H1 (cell line): ENCODE measurements around the gene VENTX. TPM values are rescaled to one million over a fixed set of nuclear protein-coding genes. Genes with fewer than 3 reads are reported as not detected.

Source experiments
- CTBP2 ChIP-seq: IDR thresholded peaks from 2 replicates; pipeline ENCODE4 v1.7.0; 2011; ENCODE audit warnings: borderline replicate concordance, mild to moderate bottlenecking, moderate library complexity, mixed read lengths, low read length; ENCODE audit not compliant: insufficient read depth, insufficient read length
- EP300 ChIP-seq, 2 experiments: IDR thresholded peaks; 1 replicate in 1 of 2; 2 replicates in 1 of 2; pipeline ENCODE4 v1.6.1; 2011 to 2012; ENCODE audit warnings: low read depth in 2 of 2, low read length in 2 of 2, mild to moderate bottlenecking in 2 of 2, borderline replicate concordance in 1 of 2, inconsistent platforms in 1 of 2, moderate library complexity in 1 of 2
- SIN3A ChIP-seq, 2 experiments: IDR thresholded peaks in 1 of 2; conservative IDR thresholded peaks in 1 of 2; 2 replicates each; pipeline ENCODE4 v1.6.1; 2011 to 2012; ENCODE audit warnings: low read length in 2 of 2, improper control_type of control experiment in 1 of 2, low read depth in 1 of 2, mild to moderate bottlenecking in 1 of 2
- SP2 ChIP-seq: IDR thresholded peaks from 2 replicates; pipeline ENCODE4 v1.6.1; 2012; ENCODE audit warnings: mild to moderate bottlenecking, low read length, inconsistent platforms
- SP4 ChIP-seq: IDR thresholded peaks from 2 replicates; pipeline ENCODE4 v1.6.1; 2012; ENCODE audit warnings: low read length, inconsistent platforms
- TBP ChIP-seq: IDR thresholded peaks from 2 replicates; pipeline ENCODE4 v1.6.1; 2011; ENCODE audit warnings: low read depth, low read length, improper control_type of control experiment
- polyA plus RNA-seq, 7 experiments: library from polyadenylated mRNA; depleted of rRNA in 3 of 7; stranded (reverse) in 5 of 7; unstranded in 2 of 7; fragments of >200 nt in 5 of 7; fragments of 200-250 nt in 2 of 7; gene quantifications; 1 replicate in 5 of 7; 2 replicates in 1 of 7; 4 replicates in 1 of 7; pipeline versions ENCODE4 v1.2.1 to v1.2.3, GENCODE V29; 2011 to 2013; ENCODE audit warnings: missing spikeins in 2 of 7, mixed read lengths in 2 of 7
- total RNA-seq: library from RNA; stranded (reverse); fragmentation: NEBNext Ultra II Directional; extraction: Animal tissue kit (Norgen Biotek cat#: 25700); gene quantifications from 2 replicates; pipeline ENCODE4 v1.2.1, GENCODE V29; 2021
- TF ChIP-seq, protein P1 (sequence below): fragments of 300-600 bp; sonication (generic); IDR thresholded peaks from 2 replicates; pipeline ENCODE4 v1.7.1; 2012; ENCODE audit warnings: low read length, moderate library complexity, mild to moderate bottlenecking, inconsistent platforms; ENCODE audit not compliant: insufficient replicate concordance

Gene VENTX
- total and polyA plus RNA-seq, 2 of the 8 experiments (the other 6 are each of a cell fraction or from before 2014, with no cell fraction given): 5.6 TPM

DNA sequence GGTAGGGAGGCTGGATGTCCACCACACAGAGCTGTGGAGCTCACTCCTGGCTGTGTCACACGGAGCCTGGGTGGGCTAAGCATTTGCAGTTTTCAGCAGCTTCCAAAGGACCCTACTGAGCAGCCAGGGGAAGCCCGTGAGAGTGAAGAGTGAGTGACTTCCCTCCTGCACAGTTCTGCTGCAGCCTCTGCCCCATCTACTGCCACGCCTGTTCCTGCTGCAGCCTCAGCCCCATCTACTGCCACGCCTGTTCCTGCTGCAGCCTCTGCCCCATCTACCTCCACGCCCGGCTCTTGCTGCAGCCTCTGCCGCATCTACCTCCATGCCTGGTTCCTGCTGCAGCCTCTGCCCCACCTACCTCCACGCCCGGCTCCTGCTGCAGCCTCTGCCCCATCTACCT is 26.8 kb downstream of the VENTX start (continued):
- TF ChIP-seq, protein P1, sequence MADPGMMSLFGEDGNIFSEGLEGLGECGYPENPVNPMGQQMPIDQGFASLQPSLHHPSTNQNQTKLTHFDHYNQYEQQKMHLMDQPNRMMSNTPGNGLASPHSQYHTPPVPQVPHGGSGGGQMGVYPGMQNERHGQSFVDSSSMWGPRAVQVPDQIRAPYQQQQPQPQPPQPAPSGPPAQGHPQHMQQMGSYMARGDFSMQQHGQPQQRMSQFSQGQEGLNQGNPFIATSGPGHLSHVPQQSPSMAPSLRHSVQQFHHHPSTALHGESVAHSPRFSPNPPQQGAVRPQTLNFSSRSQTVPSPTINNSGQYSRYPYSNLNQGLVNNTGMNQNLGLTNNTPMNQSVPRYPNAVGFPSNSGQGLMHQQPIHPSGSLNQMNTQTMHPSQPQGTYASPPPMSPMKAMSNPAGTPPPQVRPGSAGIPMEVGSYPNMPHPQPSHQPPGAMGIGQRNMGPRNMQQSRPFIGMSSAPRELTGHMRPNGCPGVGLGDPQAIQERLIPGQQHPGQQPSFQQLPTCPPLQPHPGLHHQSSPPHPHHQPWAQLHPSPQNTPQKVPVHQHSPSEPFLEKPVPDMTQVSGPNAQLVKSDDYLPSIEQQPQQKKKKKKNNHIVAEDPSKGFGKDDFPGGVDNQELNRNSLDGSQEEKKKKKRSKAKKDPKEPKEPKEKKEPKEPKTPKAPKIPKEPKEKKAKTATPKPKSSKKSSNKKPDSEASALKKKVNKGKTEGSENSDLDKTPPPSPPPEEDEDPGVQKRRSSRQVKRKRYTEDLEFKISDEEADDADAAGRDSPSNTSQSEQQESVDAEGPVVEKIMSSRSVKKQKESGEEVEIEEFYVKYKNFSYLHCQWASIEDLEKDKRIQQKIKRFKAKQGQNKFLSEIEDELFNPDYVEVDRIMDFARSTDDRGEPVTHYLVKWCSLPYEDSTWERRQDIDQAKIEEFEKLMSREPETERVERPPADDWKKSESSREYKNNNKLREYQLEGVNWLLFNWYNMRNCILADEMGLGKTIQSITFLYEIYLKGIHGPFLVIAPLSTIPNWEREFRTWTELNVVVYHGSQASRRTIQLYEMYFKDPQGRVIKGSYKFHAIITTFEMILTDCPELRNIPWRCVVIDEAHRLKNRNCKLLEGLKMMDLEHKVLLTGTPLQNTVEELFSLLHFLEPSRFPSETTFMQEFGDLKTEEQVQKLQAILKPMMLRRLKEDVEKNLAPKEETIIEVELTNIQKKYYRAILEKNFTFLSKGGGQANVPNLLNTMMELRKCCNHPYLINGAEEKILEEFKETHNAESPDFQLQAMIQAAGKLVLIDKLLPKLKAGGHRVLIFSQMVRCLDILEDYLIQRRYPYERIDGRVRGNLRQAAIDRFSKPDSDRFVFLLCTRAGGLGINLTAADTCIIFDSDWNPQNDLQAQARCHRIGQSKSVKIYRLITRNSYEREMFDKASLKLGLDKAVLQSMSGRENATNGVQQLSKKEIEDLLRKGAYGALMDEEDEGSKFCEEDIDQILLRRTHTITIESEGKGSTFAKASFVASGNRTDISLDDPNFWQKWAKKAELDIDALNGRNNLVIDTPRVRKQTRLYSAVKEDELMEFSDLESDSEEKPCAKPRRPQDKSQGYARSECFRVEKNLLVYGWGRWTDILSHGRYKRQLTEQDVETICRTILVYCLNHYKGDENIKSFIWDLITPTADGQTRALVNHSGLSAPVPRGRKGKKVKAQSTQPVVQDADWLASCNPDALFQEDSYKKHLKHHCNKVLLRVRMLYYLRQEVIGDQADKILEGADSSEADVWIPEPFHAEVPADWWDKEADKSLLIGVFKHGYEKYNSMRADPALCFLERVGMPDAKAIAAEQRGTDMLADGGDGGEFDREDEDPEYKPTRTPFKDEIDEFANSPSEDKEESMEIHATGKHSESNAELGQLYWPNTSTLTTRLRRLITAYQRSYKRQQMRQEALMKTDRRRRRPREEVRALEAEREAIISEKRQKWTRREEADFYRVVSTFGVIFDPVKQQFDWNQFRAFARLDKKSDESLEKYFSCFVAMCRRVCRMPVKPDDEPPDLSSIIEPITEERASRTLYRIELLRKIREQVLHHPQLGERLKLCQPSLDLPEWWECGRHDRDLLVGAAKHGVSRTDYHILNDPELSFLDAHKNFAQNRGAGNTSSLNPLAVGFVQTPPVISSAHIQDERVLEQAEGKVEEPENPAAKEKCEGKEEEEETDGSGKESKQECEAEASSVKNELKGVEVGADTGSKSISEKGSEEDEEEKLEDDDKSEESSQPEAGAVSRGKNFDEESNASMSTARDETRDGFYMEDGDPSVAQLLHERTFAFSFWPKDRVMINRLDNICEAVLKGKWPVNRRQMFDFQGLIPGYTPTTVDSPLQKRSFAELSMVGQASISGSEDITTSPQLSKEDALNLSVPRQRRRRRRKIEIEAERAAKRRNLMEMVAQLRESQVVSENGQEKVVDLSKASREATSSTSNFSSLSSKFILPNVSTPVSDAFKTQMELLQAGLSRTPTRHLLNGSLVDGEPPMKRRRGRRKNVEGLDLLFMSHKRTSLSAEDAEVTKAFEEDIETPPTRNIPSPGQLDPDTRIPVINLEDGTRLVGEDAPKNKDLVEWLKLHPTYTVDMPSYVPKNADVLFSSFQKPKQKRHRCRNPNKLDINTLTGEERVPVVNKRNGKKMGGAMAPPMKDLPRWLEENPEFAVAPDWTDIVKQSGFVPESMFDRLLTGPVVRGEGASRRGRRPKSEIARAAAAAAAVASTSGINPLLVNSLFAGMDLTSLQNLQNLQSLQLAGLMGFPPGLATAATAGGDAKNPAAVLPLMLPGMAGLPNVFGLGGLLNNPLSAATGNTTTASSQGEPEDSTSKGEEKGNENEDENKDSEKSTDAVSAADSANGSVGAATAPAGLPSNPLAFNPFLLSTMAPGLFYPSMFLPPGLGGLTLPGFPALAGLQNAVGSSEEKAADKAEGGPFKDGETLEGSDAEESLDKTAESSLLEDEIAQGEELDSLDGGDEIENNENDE: no peak
- no peak for TF ChIP-seq EP300 (IDR thresholded peaks at IDR 0.05; ENCODE audit: borderline replicate concordance in 1 of 2, low read depth in 2 of 2, low read length in 2 of 2)
- no peak for TF ChIP-seq TBP
- no peak for TF ChIP-seq SIN3A (conservative IDR thresholded peaks at IDR 0.05 in 1 of 2, IDR thresholded peaks at IDR 0.05 in 1 of 2; ENCODE audit: low read depth in 1 of 2, low read length in 2 of 2)
- TF ChIP-seq SP2: no peak
- TF ChIP-seq CTBP2: no peak
- TF ChIP-seq SP4: no peak
